NCI-H2029 (cell line): ENCODE results near the gene CCL19.
A peak's percentile ranks its signal among the peaks of the same experiment; 100 is the strongest.

Source experiments
- DNase-seq: peaks from one replicate; lab custom pipeline; 2025; lab: John Stamatoyannopoulos, UW

Gene CCL19

DNA sequence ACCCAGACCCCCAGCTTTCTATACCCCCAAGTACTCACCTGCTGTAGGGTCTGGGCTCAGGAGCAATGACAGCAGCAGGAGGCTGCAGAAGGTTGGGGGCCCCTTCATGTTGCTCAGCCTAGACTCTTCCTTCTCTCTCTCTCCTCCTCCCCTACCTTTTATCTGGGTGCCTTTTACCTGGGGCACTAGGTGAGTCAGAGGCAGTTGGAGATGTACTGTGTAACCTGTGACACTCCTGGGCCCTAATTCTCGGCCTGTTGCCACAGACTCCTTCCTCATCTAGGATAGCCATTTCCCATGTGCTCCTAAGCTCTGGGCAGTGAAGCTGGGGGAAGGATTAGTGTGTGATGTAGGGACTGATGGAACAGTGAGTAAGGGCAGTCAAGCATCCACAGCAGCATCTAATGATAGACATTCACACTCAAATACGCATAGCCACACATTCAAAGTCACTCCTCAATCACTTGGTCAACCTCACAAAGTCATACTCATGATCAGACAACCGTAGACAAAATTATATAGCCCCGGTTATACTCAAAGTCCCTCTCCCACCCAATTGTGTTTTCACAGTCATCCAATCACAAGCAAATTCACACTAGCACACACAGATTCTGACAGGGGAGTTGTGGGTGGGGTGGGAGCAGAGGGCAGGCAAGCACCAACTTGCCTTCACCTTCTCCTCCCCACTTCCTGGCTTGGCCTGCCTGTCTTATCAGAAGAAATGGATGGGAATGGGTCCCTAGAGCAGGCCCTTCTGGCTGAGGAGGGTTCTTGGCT lies 28.4 kb downstream of the CCL19 start, which contains the start of gene CCL27:
Gene CCL27 (minus strand): TSS at position 132 of the 777 bp plus-strand sequence. CDS start 24 bp downstream, at position 108.
- DNase-seq = no peak

DNA sequence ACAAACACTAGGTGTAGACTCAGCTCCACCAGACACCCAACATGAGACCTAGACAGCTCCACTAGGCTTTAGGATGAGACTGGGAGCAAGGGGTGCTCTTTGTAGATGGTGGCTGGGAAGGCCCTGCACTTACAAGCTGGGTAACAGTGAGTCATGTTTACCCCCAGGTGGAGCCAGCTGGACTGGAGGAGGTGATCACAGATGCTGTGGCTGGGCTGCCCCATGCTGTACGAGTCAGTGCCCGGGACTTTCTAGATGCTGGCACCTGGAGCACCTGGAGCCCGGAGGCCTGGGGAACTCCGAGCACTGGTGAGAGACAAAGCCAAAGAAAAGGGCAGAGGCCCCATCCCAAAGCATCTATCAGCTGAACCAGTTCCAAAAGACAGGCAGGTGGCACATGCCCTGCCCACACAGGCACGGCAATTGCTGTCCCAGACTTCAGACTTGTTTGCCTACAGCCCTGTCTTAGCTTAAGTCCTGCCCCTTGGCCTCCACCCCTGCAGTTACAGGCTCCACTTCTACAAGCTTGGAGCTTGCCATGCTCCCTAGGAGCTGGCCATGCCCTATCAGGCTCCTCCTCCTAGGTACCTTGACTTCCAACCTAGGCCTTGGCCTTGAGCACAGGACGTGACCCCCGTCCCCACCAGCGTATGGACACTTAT lies 31.4 kb downstream of the CCL19 start:
- no peak for DNase-seq

DNA sequence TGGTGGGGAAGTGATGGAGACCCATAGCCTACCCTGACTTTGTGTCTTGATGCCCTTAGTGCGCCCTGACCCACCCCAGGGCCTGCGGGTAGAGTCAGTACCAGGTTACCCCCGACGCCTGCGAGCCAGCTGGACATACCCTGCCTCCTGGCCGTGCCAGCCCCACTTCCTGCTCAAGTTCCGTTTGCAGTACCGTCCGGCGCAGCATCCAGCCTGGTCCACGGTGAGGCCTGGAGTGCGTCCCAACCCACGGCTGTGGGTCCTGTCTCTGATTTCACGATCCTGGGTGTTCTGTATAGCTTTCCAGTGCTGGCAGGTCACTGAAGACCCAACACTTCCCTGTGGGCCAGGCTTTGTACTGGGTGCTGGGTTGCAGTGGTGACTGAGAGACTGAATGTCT lies 32.6 kb downstream of the CCL19 start:
- no peak for DNase-seq

DNA sequence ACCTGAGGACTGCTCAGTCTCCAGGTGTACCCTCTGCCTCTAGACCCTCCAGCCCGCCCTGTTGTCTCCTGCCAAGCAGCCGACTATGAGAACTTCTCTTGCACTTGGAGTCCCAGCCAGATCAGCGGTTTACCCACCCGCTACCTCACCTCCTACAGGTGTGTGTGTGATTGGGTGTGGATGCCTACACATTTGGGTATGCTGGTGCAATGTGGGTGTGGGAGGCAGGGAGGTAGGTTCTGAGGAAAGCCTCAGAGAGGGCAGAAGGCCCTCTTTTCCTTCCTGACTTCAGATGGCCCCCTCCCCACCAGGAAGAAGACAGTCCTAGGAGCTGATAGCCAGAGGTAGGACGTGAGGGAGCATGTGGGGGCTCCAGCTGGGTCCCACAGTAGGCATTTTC lies 34.1 kb downstream of the CCL19 start:
- DNase-seq = no peak

DNA sequence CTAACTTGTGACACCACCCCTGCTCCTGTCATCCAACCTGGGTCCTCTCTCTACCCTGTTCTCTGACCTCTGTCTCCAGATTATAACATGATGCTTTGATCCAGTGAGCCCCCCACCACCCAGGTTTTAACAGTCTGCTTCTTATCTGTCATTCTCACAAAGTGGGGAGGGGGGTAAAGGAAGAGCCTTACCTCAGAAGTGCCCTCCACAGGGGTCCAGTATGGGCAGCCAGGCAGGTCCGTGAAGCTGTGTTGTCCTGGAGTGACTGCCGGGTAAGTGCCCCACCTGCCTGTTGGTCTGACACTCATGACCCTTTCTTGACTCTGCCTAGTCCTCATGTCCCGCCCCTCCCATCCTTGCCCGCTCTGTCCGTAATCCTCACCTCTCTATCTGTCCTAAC lies 35.7 kb downstream of the CCL19 start:
- no peak for DNase-seq

DNA sequence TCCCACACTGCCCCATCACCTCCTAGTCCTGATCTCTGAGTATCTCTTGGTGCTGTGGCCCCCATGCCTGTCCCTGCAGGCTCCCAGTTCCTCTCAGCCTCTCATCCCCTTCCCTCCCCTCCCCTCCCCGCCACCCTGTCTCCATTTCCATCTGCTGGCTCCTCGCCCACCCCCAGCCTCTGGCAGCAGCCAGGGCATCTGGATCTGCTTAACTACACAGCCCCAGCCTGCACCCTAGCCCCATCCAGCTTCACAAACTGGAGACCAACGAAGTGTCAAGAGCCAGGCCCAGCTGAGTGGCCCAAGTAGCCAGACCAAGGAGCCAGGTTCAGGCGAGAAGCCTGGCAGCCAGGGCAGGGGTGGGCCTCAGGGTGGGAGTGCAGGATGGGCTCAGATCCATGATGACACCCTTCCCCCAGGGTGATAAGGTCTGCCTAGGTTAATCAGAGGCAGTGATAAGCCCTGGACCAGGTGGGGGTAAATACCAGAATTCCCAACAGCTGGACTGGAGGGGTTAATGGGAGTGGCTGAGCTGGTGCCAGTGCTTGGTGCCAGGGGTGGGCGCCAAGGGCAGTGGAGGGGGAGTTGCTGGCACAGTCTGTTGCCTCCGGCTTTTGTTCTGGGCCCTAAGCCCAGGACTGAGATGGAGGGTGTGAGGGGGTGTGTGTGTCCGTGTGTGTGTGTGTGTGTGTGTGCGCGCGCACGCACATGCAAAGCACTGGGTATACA lies 36.6 kb downstream of the CCL19 start:
- peak; percentile 49 for DNase-seq

DNA sequence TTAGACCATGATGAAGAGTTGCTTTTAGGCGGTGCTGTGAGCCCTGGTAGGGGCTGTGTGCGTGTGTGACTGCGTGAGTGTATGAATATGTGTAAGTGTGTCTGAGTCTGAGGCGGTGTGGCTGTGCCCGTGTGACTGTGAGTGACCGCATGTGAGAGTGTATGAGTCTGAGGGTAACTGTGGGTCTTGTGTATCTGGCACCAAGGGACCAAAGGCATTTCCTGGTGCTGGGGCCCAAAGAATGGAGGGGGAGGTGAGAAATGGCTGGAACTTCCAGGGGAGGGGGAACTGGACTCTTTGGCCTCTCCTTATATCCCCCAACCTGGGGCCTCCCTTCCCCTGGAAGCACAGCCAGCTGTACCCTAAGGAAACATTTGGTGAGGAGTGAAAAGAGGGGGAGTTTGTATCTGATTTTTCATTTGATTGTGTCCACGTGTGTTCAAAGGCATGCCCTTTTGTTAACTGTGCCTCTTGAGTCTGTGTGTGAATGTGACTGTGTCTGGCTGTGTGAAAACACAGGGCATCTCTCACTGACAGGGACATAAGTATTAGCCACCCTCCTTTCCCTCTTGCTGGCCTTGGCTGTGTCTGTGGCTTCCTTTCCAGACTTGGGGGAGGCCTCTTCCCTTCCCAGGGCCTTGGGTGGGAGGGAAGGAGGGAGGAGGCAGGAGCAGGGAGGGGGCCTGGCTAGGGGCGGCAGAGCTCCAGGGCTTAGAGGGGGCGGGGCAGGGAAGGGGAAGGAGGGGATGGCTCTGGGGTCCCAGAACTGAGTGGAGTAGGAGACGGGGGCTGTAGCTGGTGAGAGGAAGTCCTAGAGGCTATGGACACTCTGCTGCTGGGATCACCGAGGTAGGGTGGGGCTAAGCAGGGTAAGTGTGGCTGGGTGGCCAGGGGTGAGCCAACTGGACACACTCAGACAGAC lies 37.7 kb downstream of the CCL19 start:
- no peak for DNase-seq

DNA sequence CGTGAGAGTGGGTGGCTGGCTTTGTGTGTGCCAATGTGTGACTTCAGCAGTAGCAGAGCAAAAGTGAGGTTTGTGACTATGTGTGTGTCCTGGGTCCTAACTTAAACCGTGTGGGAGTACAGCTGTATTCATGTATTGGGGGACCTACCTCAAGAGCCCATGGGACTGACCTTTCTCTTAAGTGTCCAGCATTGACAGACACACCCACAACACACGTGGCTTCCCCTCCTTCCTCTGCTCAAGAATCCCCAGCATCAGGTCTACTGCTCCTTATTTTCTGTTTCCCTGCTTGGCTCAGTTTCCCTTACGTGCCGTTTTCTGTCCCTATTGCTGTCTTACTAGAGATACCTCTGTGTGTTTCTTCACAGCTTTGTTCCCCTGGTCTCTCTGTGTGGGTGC lies 38.5 kb downstream of the CCL19 start:
- DNase-seq = no peak

DNA sequence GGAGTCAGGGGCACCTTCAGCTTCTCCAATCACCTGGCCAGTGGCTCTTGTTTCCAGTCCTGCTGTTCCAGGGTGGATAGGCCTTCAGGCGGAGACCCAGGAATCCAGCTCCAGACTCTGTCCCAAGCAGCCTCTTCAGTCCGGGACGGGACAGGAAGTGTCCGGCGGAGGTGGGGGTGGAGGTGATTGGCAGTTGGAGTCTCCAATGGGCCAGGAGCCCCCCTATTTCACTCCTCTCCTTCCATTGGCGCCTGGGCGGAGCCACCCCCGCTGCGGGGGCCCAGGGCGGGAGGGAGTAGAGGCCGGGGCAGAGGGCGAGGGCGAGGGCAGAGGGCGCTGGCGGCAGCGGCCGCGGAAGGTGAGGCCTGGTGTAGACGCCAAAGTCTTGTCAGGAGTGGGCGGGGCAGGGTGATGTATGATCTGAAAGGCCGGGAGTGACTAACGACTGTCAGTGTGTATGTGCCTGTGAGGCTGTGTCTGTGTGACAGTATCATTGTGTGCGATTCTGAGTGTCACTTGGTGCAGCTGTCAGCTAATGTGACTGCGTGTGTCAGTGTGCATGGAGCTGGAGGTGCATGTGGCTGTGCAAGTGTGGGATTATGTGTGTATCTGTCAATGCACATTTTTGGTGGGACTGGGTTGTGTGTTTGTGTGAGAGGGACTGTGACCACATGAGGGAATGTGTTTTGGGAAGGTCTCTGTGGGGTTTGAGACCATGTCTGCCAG lies 39.0 kb downstream of the CCL19 start, which contains the start of gene IL11RA:
Gene IL11RA (plus strand): TSS at position 310 of the 726 bp plus-strand sequence. CDS start 3,033 bp downstream, outside the sequence.
- DNase-seq = peak; percentile 56

DNA sequence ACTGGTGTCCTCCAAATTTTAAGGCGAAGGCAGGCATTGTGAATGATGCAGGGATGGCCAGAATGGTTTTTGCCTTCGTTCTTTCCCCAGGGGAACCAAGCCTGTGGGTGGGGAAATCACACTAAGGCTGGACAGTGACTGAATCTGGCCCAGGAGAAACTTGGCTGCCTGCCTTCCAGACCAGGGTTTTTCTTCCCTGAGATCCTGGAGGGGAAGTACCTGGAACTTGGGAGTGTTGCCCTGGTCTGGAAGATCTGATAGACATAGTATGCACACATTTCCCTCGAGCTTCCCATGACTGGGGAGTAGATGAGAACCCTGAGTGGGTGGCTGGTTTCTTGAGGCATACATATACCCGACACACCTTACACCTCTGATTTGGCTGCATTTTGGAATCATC lies 39.8 kb downstream of the CCL19 start:
- no peak for DNase-seq

DNA sequence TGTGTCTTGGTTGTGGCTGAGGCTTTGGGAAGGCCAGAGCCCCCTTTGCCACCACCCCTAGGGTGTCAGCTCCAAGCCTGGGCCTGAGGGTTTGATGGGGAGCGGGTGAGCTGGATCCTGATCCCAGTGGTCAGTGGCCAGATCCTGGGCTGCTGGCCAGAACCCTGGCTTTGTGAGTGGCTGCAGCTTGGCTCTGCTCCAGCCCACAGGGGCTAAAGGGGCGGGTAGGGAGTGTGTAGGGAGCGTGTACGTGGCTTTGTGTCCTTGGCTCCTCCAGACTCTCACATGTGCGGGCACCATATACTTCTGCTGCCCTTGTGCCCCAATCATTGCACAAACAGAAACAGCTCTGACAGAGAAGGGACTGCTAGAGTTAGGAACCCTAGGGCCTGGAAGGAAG lies 40.3 kb downstream of the CCL19 start:
- no peak for DNase-seq

DNA sequence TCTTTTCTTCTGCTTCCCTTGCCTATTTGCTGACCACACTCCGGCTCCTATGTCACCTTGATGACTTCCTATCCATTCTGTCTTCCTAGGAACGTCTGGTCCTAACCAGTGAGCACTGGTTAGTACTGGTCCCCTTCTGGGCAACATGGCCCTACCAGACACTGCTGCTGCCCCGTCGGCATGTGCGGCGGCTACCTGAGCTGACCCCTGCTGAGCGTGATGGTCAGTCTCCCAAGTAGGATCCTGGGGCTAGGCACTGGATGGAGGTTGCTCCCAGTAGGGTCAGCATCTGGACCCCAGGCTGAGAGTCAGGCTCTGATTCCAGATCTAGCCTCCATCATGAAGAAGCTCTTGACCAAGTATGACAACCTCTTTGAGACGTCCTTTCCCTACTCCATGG lies 42.4 kb downstream of the CCL19 start:
- no peak for DNase-seq

DNA sequence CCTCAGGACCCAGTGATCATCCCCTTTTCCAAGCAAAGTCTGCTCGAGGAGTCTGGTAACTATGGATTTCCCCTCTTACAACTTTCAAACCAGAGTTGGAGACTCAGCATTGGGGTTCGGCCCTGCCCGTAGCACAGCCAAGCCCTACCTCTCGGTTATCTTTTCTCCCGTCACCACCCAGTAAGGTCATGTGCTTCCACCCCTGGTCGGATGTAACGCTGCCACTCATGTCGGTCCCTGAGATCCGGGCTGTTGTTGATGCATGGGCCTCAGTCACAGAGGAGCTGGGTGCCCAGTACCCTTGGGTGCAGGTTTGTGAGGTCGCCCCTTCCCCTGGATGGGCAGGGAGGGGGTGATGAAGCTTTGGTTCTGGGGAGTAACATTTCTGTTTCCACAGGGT lies 43.4 kb downstream of the CCL19 start:
- no peak for DNase-seq

DNA sequence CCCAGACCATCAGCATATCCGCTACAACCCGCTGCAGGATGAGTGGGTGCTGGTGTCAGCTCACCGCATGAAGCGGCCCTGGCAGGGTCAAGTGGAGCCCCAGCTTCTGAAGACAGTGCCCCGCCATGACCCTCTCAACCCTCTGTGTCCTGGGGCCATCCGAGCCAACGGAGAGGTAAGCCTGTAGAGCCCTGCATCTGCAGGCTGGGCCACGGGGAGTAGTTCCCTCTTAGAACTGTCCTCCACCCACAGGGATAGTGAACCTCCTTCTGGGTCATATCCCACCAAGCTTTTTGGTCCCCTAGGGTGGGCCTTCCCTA lies 44.0 kb downstream of the CCL19 start:
- no peak for DNase-seq

DNA sequence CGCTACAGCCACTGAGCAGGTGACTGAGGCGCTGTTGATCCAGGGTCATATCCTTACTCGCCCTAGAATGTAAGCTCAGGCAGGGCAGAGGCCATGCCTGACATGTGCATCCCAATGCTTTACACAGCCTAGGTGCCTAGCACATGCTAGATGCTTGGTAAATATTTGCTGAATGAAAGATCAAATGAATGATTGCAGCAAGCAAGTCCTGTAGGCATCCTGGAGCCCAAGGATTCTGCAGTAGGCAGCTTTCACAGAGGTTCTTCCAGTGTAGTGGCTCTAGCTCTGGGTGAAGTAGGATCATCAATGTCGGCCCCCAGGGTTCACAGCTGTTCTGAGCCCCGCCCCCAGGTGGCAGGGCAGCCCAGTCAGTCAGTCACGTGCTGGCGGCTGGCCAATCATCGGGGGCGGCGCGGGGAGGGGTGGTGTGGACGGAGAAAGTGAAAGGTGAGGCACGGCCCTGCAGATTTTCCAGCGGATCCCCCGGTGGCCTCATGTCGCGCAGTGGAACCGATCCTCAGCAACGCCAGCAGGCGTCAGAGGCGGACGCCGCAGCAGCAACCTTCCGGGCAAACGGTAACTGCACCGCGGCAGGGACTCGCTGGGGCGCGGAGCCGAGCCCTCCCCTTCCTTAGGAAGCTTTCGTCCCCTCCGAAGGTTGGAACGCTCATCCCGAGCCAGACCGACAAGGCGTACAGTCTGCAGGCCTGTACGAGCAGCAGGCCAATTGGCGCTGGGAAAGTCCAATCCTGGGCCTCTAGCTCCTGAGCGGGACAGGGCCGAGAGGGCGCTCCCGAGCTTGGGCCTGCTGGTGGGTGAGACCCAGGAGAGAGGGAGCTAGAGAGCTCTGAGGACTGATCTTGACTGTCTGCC lies 44.6 kb downstream of the CCL19 start, which contains the start of gene GALT:
Gene GALT (plus strand): TSS at position 465 of the 873 bp plus-strand sequence. CDS start 30 bp downstream, at position 495.
- peak; percentile 90 for DNase-seq

DNA sequence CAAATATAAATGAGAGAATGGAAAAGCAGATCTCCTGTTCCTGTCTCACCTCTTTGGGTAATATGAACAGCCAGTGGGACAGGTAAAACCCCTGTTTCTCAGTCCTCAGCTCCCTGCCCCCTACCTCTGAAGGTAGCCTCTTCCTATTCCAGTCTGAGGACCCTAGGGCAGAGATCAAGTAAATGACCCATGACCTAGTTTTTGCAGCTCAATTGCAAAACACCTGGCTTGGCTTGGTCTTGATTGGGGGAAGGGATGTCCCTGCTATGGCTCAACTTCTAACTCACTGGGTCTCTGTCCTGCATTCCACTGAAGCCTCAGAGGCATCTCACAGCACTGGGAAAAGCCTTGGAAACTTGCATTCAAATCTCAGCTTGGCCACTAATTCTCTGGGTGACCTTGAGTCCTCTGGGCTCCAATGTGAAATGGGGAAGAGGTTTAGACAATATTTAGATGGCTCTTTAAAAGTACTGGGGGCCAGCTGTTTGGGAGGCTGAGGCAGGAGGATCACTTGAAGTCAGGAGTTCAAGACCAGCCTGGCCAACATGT lies 46.2 kb downstream of the CCL19 start:
- DNase-seq = no peak

DNA sequence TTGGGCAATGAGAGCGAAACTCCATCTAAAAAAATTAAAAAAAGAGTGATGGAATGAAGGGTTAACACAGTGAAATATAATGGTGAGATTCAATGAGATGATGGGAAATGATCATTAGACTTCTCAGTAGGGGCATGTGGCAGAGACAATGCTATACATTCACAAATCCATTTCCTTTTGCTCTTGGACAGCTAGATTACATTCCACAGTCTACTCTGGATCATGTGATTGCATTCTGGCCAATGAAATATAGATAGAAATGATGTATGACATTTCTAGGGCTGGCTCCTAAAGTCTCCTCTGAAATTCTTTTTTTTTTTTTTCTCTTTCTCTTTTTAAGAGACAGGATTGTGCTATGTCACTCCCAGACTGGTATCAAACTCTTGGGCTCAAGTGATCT lies 48.4 kb downstream of the CCL19 start:
- no peak for DNase-seq
